Trophoblast cell (in vitro differentiated cells and primary cell): ENCODE results near the gene OPCML.
A peak's percentile ranks its signal among the peaks of the same experiment; 100 is the strongest.

Experiments
- DNase-seq, 2 donors: peaks; one replicate each; pipeline ENCODE4 v3.0.0-alpha.2; 2016
- H2AFZ ChIP-seq: 2 replicates; pipeline ENCODE4 v1.6.1; 2013; ENCODE audit warnings: low read length, moderate library complexity, mild to moderate bottlenecking; ENCODE audit not compliant: insufficient read depth, poor library complexity
- H2AK5ac ChIP-seq: 2 replicates; pipeline ENCODE4 v1.6.1; 2013; ENCODE audit warnings: mild to moderate bottlenecking, low read length
- H2BK120ac ChIP-seq: 2 replicates; pipeline ENCODE4 v1.6.1; 2013; ENCODE audit warnings: low read length, mild to moderate bottlenecking, moderate library complexity; ENCODE audit not compliant: insufficient read depth, poor library complexity
- H2BK12ac ChIP-seq: 2 replicates; pipeline ENCODE4 v1.6.1; 2013; ENCODE audit warnings: mild to moderate bottlenecking, low read length, moderate library complexity
- H2BK5ac ChIP-seq: 2 replicates; pipeline ENCODE4 v1.6.1; 2013; ENCODE audit warnings: low read length, low read depth, moderate library complexity, mild to moderate bottlenecking; ENCODE audit not compliant: poor library complexity
- H3K14ac ChIP-seq: 2 replicates; pipeline ENCODE4 v1.6.1; 2013; ENCODE audit warnings: mild to moderate bottlenecking, low read length
- H3K18ac ChIP-seq: 2 replicates; pipeline ENCODE4 v1.6.1; 2013; ENCODE audit warnings: mild to moderate bottlenecking, low read length
- H3K23ac ChIP-seq: 2 replicates; pipeline ENCODE4 v1.6.1; 2013; ENCODE audit warnings: low read length
- H3K27ac ChIP-seq: 2 replicates; pipeline ENCODE4 v1.5.1; 2013; ENCODE audit warnings: low read depth, mild to moderate bottlenecking, inconsistent platforms, low read length, moderate library complexity
- H3K27me3 ChIP-seq: 2 replicates; pipeline ENCODE4 v1.6.1; 2013; ENCODE audit warnings: inconsistent platforms, mild to moderate bottlenecking, low read length, moderate library complexity; ENCODE audit not compliant: insufficient read depth
- H3K36me3 ChIP-seq, 2 experiments: 1 replicate in 1 of 2; 2 replicates in 1 of 2; pipeline ENCODE4 v1.6.1; 2013; ENCODE audit warnings: low read length in 2 of 2, mild to moderate bottlenecking in 2 of 2, moderate library complexity in 1 of 2; ENCODE audit not compliant: insufficient read depth in 2 of 2, control insufficient read depth in 1 of 2
- H3K4ac ChIP-seq: 2 replicates; pipeline ENCODE4 v1.6.1; 2013; ENCODE audit warnings: low read depth, mild to moderate bottlenecking, low read length, moderate library complexity
- H3K4me1 ChIP-seq, 2 experiments: 1 replicate in 1 of 2; 2 replicates in 1 of 2; pipeline ENCODE4 v1.6.1; 2013; ENCODE audit warnings: low read length in 2 of 2, mild to moderate bottlenecking in 2 of 2, moderate library complexity in 1 of 2; ENCODE audit not compliant: insufficient read depth in 2 of 2, control insufficient read depth in 1 of 2
- H3K4me2 ChIP-seq: 2 replicates; pipeline ENCODE4 v1.6.1; 2013; ENCODE audit warnings: inconsistent platforms, mild to moderate bottlenecking, low read length, moderate library complexity
- H3K4me3 ChIP-seq: 2 replicates; pipeline ENCODE4 v1.5.1; 2013; ENCODE audit warnings: mild to moderate bottlenecking, low read depth, low read length, inconsistent platforms
- H3K79me1 ChIP-seq: one replicate; pipeline ENCODE4 v1.6.1; 2013; ENCODE audit warnings: low read length
- H3K79me2 ChIP-seq: 2 replicates; pipeline ENCODE4 v1.6.1; 2013; ENCODE audit warnings: low read length, mild to moderate bottlenecking; ENCODE audit not compliant: control insufficient read depth, insufficient read depth, poor library complexity
- H3K9ac ChIP-seq: 2 replicates; pipeline ENCODE4 v1.6.1; 2013; ENCODE audit warnings: mild to moderate bottlenecking, low read length
- H3K9me3 ChIP-seq: 2 replicates; pipeline ENCODE4 v1.6.1; 2013; ENCODE audit warnings: low read depth, mild to moderate bottlenecking, control low read depth, inconsistent platforms, low read length; ENCODE audit not compliant: insufficient read depth
- H4K12ac ChIP-seq: 2 replicates; pipeline ENCODE4 v1.6.1; 2013; ENCODE audit warnings: low read depth, mild to moderate bottlenecking, low read length, moderate library complexity
- H4K8ac ChIP-seq: 2 replicates; pipeline ENCODE4 v1.6.1; 2013; ENCODE audit warnings: low read depth, mild to moderate bottlenecking, low read length, moderate library complexity
- H4K91ac ChIP-seq: one replicate; pipeline ENCODE4 v1.6.1; 2013; ENCODE audit warnings: low read depth, mild to moderate bottlenecking, low read length, moderate library complexity
- WGBS: extraction: QIAGEN DNeasy Blood & Tissue Kit; methylation state at CpG from one replicate; pipeline ENCODE4 v1.1.7; 2013; ENCODE audit warnings: missing lambda C conversion rate; ENCODE audit not compliant: insufficient read length, insufficient coverage; ENCODE audit errors: extremely low coverage; 5-methylcytosine and 5-hydroxymethylcytosine counted together

The OPCML gene

DNA sequence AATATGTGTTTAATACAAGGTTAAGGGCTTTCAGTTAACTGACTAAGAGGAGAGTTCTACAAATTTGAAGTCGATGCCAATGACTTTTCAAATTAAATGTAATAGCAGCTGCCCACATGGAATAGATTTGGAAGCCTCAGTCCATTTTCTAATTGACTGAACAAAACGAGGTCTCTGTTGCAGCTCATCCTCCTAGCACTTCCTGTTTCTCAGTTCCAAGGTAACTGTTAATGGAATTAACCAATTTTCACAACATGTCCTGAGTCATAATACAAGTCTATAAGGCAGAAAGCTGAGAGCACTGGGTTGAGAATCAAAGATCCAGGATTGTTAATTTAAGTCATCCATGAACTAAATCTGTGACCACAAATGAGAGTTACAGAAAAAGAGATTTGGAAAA is 177.2 kb downstream of the OPCML start:
- Histone ChIP-seq H2BK5ac (no peak overlapping the region), H3K18ac (no peak overlapping the region), H3K14ac (no peak overlapping the region), H3K79me1 (no peaks in the 10 kb centered on the region), H3K4me1 (no peaks in the 10 kb centered on the region), H3K27ac (no peak overlapping the region), H2AK5ac (no peak overlapping the region), H4K12ac (no peak overlapping the region), H2BK12ac (no peak overlapping the region), H4K8ac (no peak overlapping the region), H3K27me3 (no peaks in the 10 kb centered on the region), H3K4me2 (no peak overlapping the region), H3K79me2 (no peaks in the 10 kb centered on the region), H3K9me3 (peaks cover 2% of the 10 kb centered on the region), H3K36me3 (no peaks in the 10 kb centered on the region), H2AFZ (no peak overlapping the region), H3K23ac (no peak overlapping the region), H3K4me3 (no peak overlapping the region), H3K9ac (no peak overlapping the region), H4K91ac (no peak overlapping the region), H3K4ac (no peak overlapping the region), H2BK120ac (no peak overlapping the region)
- no CpG with 5 or more reads among the region's 2 CpGs for WGBS
- DNase-seq: no peak

DNA sequence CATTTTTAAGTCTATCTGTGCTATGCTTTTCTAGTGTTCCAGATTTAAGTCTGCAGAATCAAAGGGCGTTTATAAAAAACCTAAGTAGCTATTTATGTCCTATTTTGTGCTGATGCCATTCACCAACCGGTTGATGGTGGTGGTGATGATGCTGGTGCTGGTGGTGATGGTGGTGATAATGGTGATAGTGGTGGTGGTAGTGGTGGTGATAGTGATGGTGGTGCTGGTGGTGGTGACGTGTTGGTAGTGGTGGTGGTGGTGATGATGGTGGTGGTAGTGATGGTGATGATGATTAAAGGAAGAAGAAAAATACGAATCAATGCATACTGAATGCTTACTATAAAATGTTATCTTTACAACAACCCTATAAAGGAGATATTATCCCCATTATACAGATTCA is 178.2 kb downstream of the OPCML start:
- Histone ChIP-seq H3K14ac (no peak overlapping the region), H2BK5ac (no peak overlapping the region), H3K27ac (no peak overlapping the region), H3K27me3 (no peaks in the 10 kb centered on the region), H3K4ac (no peak overlapping the region), H2BK12ac (no peak overlapping the region), H3K9ac (no peak overlapping the region), H3K4me3 (peak overlapping the region; percentile 37), H3K4me2 (no peak overlapping the region), H2AK5ac (no peak overlapping the region), H3K23ac (no peak overlapping the region), H3K18ac (no peak overlapping the region), H2BK120ac (no peak overlapping the region), H4K91ac (no peak overlapping the region), H3K36me3 (no peaks in the 10 kb centered on the region), H4K12ac (no peak overlapping the region), H4K8ac (no peak overlapping the region), H3K9me3 (peaks cover 2% of the 10 kb centered on the region), H2AFZ (no peak overlapping the region), H3K79me2 (no peaks in the 10 kb centered on the region), H3K4me1 (no peaks in the 10 kb centered on the region), H3K79me1 (no peaks in the 10 kb centered on the region)
- no peak for DNase-seq
- WGBS: no CpG with 5 or more reads among the region's 4 CpGs

DNA sequence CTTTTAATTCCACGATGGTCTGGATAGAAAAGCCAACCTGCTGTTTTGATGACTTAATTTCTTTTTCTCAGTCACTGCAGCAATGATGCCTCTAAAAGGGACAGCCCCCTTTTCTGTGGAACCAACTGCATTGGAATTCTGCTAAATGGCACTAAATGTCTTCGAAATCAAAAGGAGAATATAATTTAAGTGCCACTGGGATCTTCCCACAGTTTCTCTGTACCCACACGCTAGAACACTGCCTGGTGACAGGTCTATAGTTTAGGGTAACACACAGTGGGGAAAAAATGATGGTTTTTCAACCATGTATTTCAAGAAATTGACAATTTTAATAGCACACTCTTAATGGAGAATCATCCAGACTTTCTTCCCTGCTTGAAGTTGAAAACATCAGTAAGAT is 182.3 kb downstream of the OPCML start:
- no peak overlapping the region for H3K4ac ChIP-seq
- H3K27me3 ChIP-seq: no peaks in the 10 kb centered on the region
- no peak overlapping the region for H3K18ac ChIP-seq
- no peak overlapping the region for H4K12ac ChIP-seq
- peaks cover 2% of the 10 kb centered on the region for H3K9me3 ChIP-seq
- H3K4me3 ChIP-seq: no peak overlapping the region
- H3K23ac ChIP-seq: no peak overlapping the region
- no peak overlapping the region for H4K8ac ChIP-seq
- H2BK12ac ChIP-seq: no peak overlapping the region
- H2AFZ ChIP-seq: no peak overlapping the region
- DNase-seq: no peak
- H4K91ac ChIP-seq: no peak overlapping the region
- H3K79me2 ChIP-seq: no peaks in the 10 kb centered on the region
- no CpG with 5 or more reads among the region's 3 CpGs for WGBS
- H3K79me1 ChIP-seq: no peaks in the 10 kb centered on the region
- H3K27ac ChIP-seq: no peak overlapping the region
- no peak overlapping the region for H3K14ac ChIP-seq
- no peak overlapping the region for H3K9ac ChIP-seq
- H3K36me3 ChIP-seq: no peaks in the 10 kb centered on the region
- H2BK120ac ChIP-seq: no peak overlapping the region
- no peak overlapping the region for H2BK5ac ChIP-seq
- no peak overlapping the region for H2AK5ac ChIP-seq
- H3K4me2 ChIP-seq: no peak overlapping the region
- no peaks in the 10 kb centered on the region for H3K4me1 ChIP-seq

DNA sequence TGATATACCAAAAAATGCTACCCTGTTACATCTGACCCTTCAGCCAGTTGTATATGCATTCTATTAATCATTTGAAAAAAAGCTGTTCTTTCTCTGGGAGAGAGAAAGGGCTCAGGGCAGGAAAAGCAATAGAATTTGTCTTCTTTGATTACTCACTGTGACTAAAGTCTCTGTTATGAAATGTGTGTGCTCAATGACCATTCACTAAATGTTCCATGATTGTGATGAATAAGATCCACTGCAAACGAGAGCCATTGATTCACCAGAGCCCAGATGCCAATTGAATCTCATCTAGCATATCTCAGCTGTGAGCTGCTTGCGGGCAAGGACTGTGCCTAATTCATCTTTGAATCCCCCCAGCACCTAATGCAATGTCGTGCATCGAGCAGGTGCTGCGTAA is 184.3 kb downstream of the OPCML start:
- Histone ChIP-seq H3K14ac (no peak overlapping the region), H2BK12ac (no peak overlapping the region), H3K18ac (no peak overlapping the region), H4K12ac (no peak overlapping the region), H3K9me3 (no peaks in the 10 kb centered on the region), H3K23ac (no peak overlapping the region), H3K27ac (no peak overlapping the region), H3K79me2 (no peaks in the 10 kb centered on the region), H3K79me1 (no peaks in the 10 kb centered on the region), H3K4ac (no peak overlapping the region), H2BK120ac (no peak overlapping the region), H3K4me3 (no peak overlapping the region), H3K4me2 (no peak overlapping the region), H2AFZ (no peak overlapping the region), H2AK5ac (no peak overlapping the region), H3K36me3 (no peaks in the 10 kb centered on the region), H4K8ac (no peak overlapping the region), H3K4me1 (no peaks in the 10 kb centered on the region), H2BK5ac (no peak overlapping the region), H3K27me3 (no peaks in the 10 kb centered on the region), H3K9ac (no peak overlapping the region), H4K91ac (no peak overlapping the region)
- no peak for DNase-seq
- WGBS: no CpG with 5 or more reads among the region's 5 CpGs
